ENCODE measurements around the gene HADH. TPM values are rescaled to one million over a fixed set of nuclear protein-coding genes. Genes with fewer than 3 reads are reported as not detected.
"Not testable (repeated sequence)": the region's sequence is repeated elsewhere in the genome, so short reads cannot be mapped to it uniquely, and the experiment has no call there.

HADH gene
- total RNA-seq, 1 donor from 2014 or later: 252 TPM

DNA sequence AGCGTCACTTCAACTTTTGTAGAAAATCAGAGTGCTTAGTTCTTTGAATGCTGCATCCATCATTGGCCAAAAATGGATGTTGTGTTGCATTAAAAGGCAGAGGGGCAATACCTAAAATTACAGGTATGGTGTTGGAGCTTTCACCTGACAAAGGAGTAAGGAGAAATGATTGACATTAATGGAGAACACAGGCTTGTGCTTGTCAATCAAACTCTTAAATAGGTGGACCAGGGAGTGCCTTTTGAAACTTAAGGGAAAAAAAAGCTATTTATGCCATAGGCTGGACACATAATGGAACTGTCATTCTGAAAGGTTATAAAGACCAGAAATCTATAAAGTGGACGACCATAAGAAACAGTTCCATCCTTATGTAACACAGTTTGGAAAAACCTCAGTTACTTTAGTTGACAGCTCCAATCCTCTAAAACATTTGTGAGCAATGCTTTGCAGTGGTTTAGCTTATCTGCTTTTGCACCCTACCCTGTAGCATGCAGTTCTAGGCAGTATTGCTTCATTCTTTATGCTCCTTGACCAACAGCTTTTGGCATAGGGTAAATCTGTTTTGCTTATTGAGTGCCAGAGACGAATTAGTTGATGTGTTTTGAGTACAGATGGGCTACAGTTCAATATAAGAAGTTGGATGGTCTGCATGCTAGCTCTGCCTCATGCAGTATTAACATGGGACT, 2.4 kb downstream of the HADH start:
- intact Hi-C loops (cut with micrococcal nuclease): no loop called here
- ATAC-seq (no peak), DNase-seq (no peak)

DNA sequence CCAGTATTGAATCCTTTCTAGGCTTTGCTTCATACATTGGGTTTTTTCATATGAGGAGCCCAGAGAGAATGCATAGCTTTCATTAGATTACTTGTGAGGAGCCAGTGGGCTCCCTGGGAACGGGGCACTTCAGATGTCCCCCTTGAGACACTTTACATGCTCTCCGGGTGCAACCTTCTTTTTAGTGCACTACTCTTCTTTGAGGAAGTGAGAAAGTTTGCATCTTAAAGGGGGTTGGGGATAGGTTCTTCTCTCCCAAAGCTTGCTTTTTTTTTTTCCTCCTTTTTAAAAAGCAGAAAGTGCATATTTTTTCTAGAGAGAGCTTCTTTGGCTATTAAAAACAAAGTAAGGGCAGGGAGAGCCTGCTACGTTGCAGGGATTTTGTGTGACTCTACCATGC, 4.3 kb downstream of the HADH start:
- no peak for DNase-seq
- no peak for ATAC-seq
- intact Hi-C loops (cut with micrococcal nuclease): no loop called here

DNA sequence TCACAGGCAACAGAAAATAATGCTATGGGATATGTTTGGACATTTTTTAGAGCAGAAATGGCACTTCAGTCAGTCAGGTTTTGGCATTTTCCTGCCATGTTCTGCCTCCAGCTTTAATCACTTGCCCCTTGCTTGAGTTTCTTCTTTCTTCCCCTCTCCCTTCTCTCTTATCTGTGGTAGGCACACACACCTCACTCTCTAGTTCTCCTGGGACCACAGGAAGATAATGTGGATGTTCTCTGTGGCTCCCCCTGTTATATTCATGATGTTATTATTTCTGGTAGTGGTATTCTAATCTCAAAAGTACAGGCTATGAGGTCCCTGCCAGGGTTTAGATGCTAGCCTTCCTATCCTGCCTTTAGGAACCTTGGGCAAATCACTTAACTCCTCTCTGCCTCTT, 5.2 kb downstream of the HADH start:
- ATAC-seq (no peak), DNase-seq (no peak)
- intact Hi-C loops (cut with micrococcal nuclease): no loop called here

DNA sequence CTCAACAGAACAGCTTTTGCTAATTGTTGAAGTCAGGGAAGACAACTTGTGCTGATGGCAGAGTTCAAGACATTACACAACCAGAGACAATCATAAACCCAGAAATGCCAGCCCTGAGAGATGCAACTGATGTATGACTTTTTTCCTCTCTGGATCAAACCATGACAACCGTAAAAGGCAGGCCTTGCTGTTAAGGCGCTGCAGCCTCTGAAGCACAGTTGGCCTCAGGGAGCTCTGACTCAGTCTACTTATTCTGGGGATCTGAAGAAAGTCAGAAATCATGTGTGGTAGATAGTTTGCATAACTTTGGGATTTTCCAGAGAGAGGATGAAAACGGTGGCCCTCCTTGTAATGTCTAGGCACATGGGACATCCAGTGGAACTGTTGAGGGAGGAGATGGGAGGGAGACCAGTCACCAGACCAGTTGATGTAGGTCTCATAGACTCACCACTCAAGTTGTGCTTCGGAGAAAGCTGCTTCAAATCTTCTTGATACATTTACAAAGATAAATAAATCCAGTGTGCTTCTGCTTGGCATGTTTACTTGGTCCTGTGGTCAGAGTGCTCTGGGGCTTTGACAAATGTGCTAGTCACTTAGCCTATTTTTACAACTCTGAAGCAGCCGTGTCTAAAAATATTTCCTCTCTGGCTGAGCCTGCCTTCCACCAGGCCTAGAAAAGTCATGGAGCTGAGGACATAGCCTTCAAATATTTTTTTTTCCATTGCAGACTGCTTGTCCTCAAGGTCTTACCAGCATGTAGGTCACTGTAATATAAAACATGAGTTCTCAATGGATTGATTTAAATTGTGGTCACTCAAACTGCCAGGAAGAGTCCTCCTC, 7.5 kb downstream of the HADH start:
- peak; percentile 91 for ATAC-seq
- DNase-seq: no peak
- intact Hi-C loops (cut with micrococcal nuclease): no loop called here

DNA sequence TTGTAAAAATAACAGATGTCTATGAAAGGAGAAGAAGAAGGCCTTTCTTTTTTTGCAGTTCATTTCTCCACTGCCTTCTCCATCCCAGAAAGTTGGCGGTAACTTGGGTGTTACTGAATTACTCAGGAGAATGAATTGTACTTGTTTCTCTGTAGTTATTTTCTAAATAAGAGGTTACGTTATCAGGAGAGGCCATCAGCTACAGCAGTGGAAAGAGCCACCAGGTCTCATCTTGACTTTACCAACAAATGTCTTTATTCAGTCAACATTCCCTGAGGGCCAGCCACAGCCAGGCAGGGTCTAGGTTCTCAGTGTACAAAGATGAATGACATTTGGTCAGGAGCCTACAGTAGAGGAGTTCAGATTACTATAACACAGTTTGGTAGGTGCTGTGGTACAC, 8.1 kb downstream of the HADH start:
- intact Hi-C loops (cut with micrococcal nuclease): no loop called here
- DNase-seq: no peak
- ATAC-seq: peak; percentile 20

DNA sequence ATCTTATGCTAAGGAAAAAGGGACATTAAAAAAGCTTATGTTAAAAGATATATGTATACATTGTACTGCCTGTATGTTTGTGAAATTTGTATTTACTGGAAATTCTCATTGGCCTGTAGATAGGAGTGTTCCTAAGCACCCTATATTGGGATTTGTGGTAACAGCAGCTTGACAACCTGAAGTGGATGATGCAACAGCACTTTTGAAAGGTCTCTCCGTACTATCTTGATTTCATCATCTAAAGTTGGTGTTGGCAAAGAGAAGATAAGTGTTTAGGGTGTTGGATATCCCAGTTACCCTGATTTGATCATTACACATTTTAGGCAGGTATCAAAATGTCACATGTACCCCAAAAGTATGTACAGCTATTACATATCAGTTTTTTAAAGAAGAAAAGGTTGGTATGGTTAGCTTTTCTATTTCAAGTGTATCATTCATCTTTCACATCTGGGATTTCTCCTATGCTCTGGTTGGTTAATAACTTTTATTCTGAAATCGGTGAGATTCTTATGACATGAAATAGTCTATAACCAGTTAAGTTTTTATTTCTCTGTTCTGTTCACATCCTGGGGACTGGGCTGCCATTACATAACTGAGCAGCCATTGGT, 10.3 kb downstream of the HADH start:
- intact Hi-C loops (cut with micrococcal nuclease): no loop called here
- ATAC-seq: no peak
- DNase-seq: no peak

DNA sequence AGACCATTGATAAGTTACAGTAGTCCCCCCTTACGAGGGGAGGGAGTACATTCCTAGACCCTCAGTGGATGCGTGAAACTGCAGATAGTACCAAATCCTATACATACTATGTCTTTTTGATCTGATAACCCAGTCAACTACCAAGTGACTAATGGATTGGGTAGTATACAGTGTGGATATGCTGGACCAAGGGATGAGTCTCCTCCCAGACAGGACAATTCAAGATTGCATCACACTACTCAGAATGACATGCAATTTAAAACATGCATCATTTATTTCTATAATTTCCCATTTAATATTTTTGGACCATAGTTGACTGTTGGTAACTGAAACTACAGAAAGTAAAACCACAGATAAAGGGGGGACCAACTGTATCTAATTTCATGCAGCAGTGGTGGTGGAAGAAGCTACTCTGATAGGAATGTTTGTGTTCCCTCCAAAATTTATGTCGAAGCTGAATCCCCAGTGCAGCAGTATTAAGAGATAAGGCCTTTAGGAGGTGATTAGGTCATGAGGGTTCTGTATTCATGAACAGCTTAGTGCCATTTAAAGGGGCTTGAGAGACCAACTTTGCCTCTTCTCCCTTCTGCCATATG, 11.9 kb downstream of the HADH start:
- intact Hi-C loops (cut with micrococcal nuclease): no loop called here

DNA sequence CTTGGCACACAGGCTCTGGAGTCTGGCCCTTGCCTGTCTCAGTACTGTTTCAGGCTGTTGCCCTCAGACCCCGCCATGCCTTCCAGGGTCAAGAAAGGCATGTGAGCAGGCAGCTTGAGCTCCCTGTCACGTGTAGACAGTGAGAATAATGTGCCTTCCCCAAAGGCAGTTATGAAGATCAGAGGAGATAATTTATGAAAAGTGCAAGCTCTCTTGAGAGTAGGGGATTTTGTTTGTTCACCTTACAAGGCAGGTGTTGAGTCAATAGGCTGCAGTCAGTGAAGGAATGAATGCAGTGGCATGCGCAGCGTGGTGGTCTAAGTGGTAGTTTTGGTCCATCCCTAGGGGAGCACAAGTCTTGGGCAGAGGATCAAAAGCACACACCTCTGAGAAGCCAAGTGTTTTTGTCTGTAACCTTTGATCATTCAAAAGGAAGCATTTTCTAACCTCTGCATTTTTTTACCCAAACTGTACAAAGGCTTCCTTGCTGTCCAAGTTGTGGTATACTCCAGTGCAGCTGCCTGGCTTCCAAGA, 14.4 kb downstream of the HADH start:
- ATAC-seq: peak; percentile 30
- no peak for DNase-seq
- intact Hi-C loops (cut with micrococcal nuclease): no loop called here

More for the DNA sequence above, 11.9 kb downstream of the HADH start:
- DNase-seq (no peak), ATAC-seq (no peak)

GRCh38 chr4:108004646-108005045, 15.0 kb downstream of the HADH start:
- intact Hi-C loops (cut with micrococcal nuclease): no loop called here
- DNase-seq (no peak), ATAC-seq (no peak)

GRCh38 chr4:108005807-108006206, 16.1 kb downstream of the HADH start:
- DNase-seq (no peak), ATAC-seq (no peak)
- intact Hi-C loops (cut with micrococcal nuclease): no loop called here

DNA sequence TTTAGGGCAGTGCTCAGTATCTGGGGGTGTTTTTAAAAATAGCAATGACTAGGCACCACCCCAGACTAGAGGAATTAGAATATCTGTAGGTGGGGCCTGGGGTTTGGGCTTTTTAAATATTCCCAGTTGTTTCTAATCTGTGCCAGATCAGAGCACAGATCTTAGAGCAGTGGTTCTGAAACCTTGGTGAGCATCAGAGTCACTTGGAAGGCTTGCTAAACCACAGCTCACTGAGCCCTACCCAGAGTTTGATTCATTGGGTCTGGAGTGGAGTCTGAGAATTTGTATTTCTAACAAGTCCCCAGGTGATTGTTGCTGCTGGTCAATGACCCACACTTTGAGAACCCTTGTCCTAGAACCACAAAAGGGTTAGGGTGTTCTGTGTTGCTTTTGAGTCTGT, 16.7 kb downstream of the HADH start:
- intact Hi-C loops (cut with micrococcal nuclease): no loop called here
- ATAC-seq (peak; percentile 42), DNase-seq (no peak)

- ATAC-seq: no peak
- no peak for DNase-seq
- intact Hi-C loops (cut with micrococcal nuclease): no loop called here
Observed at GRCh38 chr4:108007984-108008383, 18.3 kb downstream of the HADH start.

DNA sequence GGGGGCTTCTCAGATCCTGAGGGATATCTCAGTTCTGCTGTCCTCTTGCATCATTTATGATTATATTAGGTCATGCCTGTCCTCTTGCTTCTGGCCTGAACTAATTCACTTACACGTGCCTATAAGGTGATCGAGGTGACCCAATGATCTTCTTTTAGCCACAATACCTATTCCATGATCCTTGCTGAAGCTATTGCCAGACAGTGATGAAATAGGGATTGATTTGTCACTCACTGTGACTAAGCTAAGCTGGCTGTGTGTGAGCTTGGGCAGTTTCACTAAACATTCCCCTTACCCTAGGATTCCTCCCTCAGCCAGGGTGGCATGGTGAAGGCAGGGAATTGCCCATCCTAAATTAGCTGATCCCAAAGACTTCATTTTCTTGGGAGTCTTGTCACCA, 19.0 kb downstream of the HADH start:
- intact Hi-C loops (cut with micrococcal nuclease): no loop called here
- ATAC-seq (peak; percentile 67), DNase-seq (no peak)

GRCh38 chr4:108010167-108010566, 20.5 kb downstream of the HADH start:
- intact Hi-C loops (cut with micrococcal nuclease): no loop called here
- ATAC-seq: no peak
- DNase-seq: no peak

DNA sequence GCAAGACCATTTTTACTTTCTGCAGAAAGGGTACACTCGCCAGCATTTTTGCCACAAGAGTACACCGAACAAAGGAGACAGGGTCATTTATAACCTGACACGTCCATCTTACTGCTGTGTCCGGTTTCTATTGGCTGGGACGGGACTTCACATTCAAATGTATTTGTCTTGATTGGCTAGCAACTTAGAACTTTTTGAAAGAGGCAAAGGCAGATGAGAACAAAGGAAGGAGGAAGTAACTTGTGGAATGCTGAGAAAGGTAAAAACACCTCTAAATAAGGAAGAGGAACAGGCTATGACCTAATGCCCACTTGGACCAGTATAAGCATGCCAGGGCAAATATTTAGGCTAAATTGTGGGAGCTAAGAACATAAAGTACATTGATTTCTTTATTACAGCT, 22.7 kb downstream of the HADH start:
- intact Hi-C loops (cut with micrococcal nuclease); DNase-seq; ATAC-seq: not testable (repeated sequence)

GRCh38 chr4:108013327-108013726, 23.6 kb downstream of the HADH start:
- intact Hi-C loops (cut with micrococcal nuclease): no loop called here
- no peak for ATAC-seq
- no peak for DNase-seq

DNA sequence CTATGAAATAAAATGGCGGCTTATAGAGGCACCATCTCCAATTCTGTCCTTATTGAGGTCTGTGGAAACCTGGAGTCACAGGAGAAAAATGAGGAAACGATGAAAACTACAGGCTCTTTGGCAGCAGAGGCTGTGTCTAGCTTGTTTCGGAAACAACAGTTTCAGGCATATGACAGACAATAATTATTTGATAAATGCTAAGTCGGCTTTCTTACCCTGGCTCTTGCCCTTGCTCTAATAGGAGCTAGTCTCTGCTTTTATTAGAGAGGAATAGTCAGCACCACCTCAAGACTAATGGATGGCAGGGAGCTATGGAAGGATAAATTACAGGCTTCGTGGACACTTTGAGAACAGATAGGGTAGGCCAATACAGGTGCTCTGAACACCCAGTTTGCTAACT, 24.3 kb downstream of the HADH start:
- ATAC-seq: no peak
- intact Hi-C loops (cut with micrococcal nuclease): no loop called here
- DNase-seq: no peak

DNA sequence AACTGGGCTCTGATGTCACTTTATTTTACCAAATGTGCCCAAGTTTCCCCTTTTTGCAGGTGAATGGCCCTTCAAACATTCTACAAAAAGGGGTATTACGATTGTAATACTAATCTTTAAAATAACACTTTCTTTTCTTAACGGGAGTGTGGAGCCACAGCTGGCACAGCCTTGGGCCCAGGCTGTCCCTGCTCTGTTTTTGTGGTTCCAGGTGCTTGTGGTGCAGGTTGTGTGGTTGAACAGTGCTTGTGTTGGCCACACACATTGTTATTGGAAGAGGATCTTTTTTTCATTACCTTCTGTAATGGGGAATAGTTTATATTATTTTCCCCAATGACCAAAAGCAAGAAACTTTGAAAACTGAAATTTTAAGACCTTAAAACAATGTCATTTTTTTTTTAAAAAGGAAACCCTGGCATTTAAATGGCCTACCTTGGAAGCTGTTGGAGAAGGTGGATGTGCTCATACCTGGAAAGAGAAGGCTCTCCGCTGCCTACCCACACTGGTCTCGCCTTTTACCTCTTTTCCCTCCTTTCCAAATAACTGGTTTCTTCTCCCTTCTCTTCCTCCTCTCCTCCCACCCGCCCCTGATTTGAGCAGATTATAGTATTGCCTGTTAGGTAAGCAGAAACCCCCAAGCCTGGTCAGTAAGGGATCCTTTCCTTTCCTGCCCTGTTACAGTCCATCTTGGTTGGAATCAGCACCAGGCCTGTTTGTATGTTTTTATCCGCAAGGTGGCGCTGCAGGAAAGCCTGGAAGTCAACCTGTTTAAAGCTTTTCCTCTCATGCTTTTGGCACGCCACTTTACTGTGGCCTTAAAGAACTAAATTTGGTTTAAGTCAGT, 28.6 kb downstream of the HADH start:
- DNase-seq (peak; percentile 82), ATAC-seq (peak; percentile 80)
- intact Hi-C loops (cut with micrococcal nuclease): no loop called here

DNA sequence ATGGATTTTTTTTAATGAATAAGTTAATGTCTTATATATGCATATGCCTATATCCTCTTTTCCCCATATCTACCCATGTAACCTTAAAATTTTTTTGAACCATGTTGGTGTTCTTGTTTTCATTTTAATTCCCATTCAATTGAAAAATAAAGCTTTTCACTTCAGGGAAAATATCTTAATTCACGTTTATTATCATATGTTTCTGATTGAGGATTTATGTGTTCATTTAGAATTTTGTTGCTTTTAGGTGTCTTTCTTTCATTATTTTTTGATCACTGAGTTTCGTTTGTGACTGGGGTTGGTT, 29.1 kb downstream of the HADH start:
- DNase-seq: no peak
- intact Hi-C loops (cut with micrococcal nuclease): no loop called here
- no peak for ATAC-seq

Measured in left ventricle myocardium superior (tissue), 1 donor.